Keratinocyte (primary cell): Measurements from ENCODE around the gene NMRAL1.

Experiments used
- CTCF ChIP-seq, 3 experiments: IDR thresholded peaks in 1 of 3; conservative IDR thresholded peaks in 1 of 3; optimal IDR thresholded peaks in 1 of 3; 2 replicates in 2 of 3; 3 replicates in 1 of 3; pipeline versions ENCODE3 to v1.5.1; 2011; ENCODE audit warnings: low read length in 3 of 3, mild to moderate bottlenecking in 3 of 3, moderate library complexity in 2 of 3, control low read depth in 1 of 3, inconsistent platforms in 1 of 3; ENCODE audit not compliant: insufficient read depth in 2 of 3; ENCODE audit errors: extremely low read depth in 1 of 3
- EZH2 ChIP-seq: IDR thresholded peaks from one replicate; pipeline ENCODE4 v1.6.1; 2012; ENCODE audit warnings: inconsistent platforms, mild to moderate bottlenecking, low read length, moderate library complexity

- TF ChIP-seq EZH2: no peak
- no peak for TF ChIP-seq CTCF (optimal IDR thresholded peaks at IDR 0.05 in 1 of 3, IDR thresholded peaks at IDR 0.05 in 1 of 3, conservative IDR thresholded peaks at IDR 0.05 in 1 of 3; ENCODE audit: extremely low read depth in 1 of 3, insufficient read depth in 2 of 3, low read length in 3 of 3)
Observed at GRCh38 chr16:4499196-4499555, 24.8 kb upstream of the NMRAL1 start.
